Skin epidermis (tissue), 12 donors: ENCODE data around the gene NALCN.

ENCODE experiments used
- H3K27ac ChIP-seq, 21 experiments: fragments of 200-600 bp; sonication (generic) in 11 of 21; one replicate each; pipeline ENCODE4 v1.5.0; 2020; ENCODE audit warnings: mild to moderate bottlenecking in 3 of 21, inconsistent platforms in 2 of 21, moderate library complexity in 2 of 21
- H3K4me3 ChIP-seq, 7 experiments: fragments of 200-600 bp; sonication (generic) in 2 of 7; one replicate each; pipeline ENCODE4 v1.5.0; 2020; ENCODE audit warnings: inconsistent platforms in 2 of 7, mild to moderate bottlenecking in 2 of 7, moderate library complexity in 1 of 7

The NALCN gene

GRCh38 chr13:101152184-101152583 is 264.1 kb downstream of the NALCN start:
- no peak overlapping the region for H3K27ac ChIP-seq
- H3K4me3 ChIP-seq = no peak overlapping the region

- Histone ChIP-seq H3K27ac (peak overlapping the region in 1 of 21 experiments; percentile 2), H3K4me3 (no peak overlapping the region)
Observed at GRCh38 chr13:101150998-101151397, 265.3 kb downstream of the NALCN start.

- H3K4me3 ChIP-seq = no peak overlapping the region
- no peak overlapping the region for H3K27ac ChIP-seq
Observed at GRCh38 chr13:101149735-101150384, 266.4 kb downstream of the NALCN start.

- Histone ChIP-seq H3K27ac (no peak overlapping the region), H3K4me3 (no peak overlapping the region)
Observed at GRCh38 chr13:101146101-101146898, 270.0 kb downstream of the NALCN start.

- no peak overlapping the region for H3K4me3 ChIP-seq
- H3K27ac ChIP-seq = no peak overlapping the region
Observed at GRCh38 chr13:101144808-101145419, 271.4 kb downstream of the NALCN start.

GRCh38 chr13:101140936-101141335 is 275.4 kb downstream of the NALCN start:
- H3K27ac ChIP-seq = no peak overlapping the region
- H3K4me3 ChIP-seq = no peak overlapping the region

GRCh38 chr13:101140087-101140770 is 276.1 kb downstream of the NALCN start:
- Histone ChIP-seq H3K27ac (no peak overlapping the region), H3K4me3 (no peak overlapping the region)

GRCh38 chr13:101139081-101139480 is 277.2 kb downstream of the NALCN start:
- H3K4me3 ChIP-seq = no peak overlapping the region
- no peak overlapping the region for H3K27ac ChIP-seq

GRCh38 chr13:101127741-101128353 is 288.5 kb downstream of the NALCN start:
- Histone ChIP-seq H3K4me3 (no peak overlapping the region), H3K27ac (no peak overlapping the region)

- H3K27ac ChIP-seq = no peak overlapping the region
- no peak overlapping the region for H3K4me3 ChIP-seq
Observed at GRCh38 chr13:101123028-101123427, 293.3 kb downstream of the NALCN start.

- Histone ChIP-seq H3K4me3 (no peak overlapping the region), H3K27ac (no peak overlapping the region)
Observed at GRCh38 chr13:101121608-101122007, 294.7 kb downstream of the NALCN start.

- no peak overlapping the region for H3K27ac ChIP-seq
- H3K4me3 ChIP-seq = no peak overlapping the region
Observed at GRCh38 chr13:101120007-101120406, 296.3 kb downstream of the NALCN start.

- Histone ChIP-seq H3K27ac (no peak overlapping the region), H3K4me3 (no peak overlapping the region)
Observed at GRCh38 chr13:101116826-101117225, 299.5 kb downstream of the NALCN start.

- Histone ChIP-seq H3K4me3 (no peak overlapping the region), H3K27ac (no peak overlapping the region)
Observed at GRCh38 chr13:101116341-101116740, 300.0 kb downstream of the NALCN start.

GRCh38 chr13:101115762-101116171 is 300.5 kb downstream of the NALCN start:
- Histone ChIP-seq H3K4me3 (no peak overlapping the region), H3K27ac (no peak overlapping the region)

GRCh38 chr13:101111894-101112293 is 304.4 kb downstream of the NALCN start:
- Histone ChIP-seq H3K27ac (no peak overlapping the region), H3K4me3 (no peak overlapping the region)

GRCh38 chr13:101109005-101109404 is 307.3 kb downstream of the NALCN start:
- no peak overlapping the region for H3K27ac ChIP-seq
- H3K4me3 ChIP-seq = no peak overlapping the region

- Histone ChIP-seq H3K4me3 (no peak overlapping the region), H3K27ac (no peak overlapping the region)
Observed at GRCh38 chr13:101098873-101099272, 317.4 kb downstream of the NALCN start.

- no peak overlapping the region for H3K4me3 ChIP-seq
- no peak overlapping the region for H3K27ac ChIP-seq
Observed at GRCh38 chr13:101092985-101093384, 323.3 kb downstream of the NALCN start.

- no peak overlapping the region for H3K4me3 ChIP-seq
- no peak overlapping the region for H3K27ac ChIP-seq
Observed at GRCh38 chr13:101090287-101090686, 326.0 kb downstream of the NALCN start.
